Daoy (cell line): ENCODE measurements around the gene TUBB4A. TPM values are rescaled to one million over a fixed set of nuclear protein-coding genes. Genes with fewer than 3 reads are reported as not detected.
"Not testable (repeated sequence)": the region's sequence is repeated elsewhere in the genome, so short reads cannot be mapped to it uniquely, and the experiment has no call there.

ENCODE experiments used
- DNase-seq: peaks from one replicate; pipeline ENCODE4 v3.0.0-alpha.2; 2015; ENCODE audit warnings: low read depth
- total RNA-seq: library from RNA; depleted of rRNA; stranded (reverse); fragments of >200 nt; shearing (Covaris generic); gene quantifications from 2 replicates; pipeline ENCODE4 v1.2.3, GENCODE V29; 2014

TUBB4A gene
- total RNA-seq, 1 experiment from 2014 or later: 0.17 TPM

DNA sequence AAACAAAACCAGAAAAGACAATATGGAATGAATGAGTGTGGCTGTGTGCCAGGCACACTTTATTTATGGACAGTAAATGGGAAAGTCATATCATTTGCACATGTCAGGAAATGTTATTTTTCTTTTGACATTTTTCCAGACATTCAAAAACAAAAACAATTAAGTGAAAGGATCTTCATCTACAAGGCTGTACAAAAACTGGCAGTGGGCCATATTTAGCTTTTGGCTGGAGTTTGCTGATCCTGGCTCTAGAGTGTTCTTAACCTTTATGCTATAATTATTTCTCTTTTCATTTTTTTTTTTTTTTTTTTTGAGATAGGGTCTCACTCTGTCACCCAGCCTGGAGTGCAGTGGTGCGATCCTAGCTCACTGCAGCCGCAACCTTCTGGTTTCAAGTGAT, 22.2 kb upstream of the TUBB4A start:
- no peak for DNase-seq

DNA sequence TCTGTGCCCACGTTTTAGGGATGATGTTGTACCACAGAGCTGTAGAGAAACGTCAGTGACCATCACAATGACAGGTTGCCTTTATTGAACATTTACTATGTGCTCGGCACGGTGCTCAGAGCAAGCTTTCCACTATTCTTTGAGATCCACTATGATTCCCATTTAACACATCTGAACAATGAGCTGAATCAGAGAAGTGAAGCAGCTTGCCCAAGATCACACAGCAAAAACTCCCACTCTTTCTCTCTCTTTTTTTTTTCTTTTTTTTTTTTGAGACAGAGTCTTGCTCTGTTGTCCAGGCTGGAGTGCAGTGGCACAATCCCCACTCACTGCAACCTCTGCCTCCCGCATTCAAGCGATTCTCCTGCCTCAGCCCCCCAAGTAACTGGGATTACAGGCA, 20.6 kb upstream of the TUBB4A start:
- DNase-seq: no peak

DNA sequence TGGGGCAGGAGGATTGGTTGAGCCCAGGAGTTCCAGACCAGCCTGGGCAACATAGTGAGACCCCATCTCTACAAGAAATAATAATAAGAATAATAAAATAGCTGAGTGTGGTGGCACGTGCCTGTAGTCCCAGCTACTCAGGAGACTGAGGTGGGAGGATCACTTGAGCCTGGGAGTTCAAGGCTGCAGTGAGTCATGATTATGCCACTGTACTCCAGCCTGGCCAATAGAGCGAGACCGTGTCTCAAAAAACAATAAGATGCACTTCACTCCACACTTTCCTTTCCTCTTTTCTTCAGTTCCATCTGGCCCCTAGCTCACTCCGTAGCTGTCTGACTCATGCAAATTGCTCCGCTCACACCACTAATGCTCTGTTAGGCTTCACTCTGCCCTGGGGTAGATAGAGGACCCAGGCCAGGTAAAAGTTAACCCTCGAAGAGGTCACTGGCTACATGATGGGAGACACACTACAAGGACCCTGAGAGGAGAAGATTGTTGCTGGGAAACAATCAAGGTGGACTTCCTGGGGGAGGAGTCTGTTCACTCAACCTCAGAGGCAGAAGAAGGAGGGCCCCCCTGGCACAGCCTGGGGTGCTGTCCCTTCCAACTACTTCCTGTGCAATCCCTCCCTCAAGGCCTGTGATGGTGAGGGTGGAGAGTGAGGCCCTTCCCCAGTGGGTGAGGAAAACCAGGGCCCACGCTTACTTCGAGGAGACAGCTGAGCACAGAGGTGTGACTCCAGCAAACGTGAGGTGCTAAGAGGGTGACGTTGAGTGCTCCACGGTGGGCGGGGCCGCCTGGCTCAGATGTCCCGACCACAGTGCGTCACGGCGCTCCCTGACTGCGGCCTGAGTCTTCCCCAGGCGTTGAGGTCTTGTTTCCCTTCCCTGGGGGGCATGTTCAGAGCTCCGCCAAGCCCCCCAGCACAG, 19.9 kb upstream of the TUBB4A start:
- peak; percentile 54 for DNase-seq

DNA sequence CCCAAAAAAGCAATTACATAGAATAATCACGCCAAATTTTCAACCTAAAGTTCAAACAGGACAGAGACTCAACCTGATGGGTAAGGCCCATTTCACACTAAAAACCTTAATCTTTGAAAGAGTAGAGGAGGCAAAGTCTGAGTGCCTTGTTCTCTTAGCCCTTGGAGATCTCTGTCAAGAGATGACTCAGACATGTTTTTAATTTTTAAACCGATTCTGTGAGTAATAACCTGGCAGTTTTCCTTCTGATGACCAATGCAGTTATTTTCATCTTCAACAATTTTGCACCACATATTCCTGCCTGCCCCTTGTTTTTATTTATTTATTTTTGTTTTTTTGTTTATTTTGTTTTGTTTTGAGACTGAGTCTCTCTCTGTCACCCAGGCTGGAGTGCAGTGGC, 17.2 kb upstream of the TUBB4A start:
- peak; percentile 63 for DNase-seq

DNA sequence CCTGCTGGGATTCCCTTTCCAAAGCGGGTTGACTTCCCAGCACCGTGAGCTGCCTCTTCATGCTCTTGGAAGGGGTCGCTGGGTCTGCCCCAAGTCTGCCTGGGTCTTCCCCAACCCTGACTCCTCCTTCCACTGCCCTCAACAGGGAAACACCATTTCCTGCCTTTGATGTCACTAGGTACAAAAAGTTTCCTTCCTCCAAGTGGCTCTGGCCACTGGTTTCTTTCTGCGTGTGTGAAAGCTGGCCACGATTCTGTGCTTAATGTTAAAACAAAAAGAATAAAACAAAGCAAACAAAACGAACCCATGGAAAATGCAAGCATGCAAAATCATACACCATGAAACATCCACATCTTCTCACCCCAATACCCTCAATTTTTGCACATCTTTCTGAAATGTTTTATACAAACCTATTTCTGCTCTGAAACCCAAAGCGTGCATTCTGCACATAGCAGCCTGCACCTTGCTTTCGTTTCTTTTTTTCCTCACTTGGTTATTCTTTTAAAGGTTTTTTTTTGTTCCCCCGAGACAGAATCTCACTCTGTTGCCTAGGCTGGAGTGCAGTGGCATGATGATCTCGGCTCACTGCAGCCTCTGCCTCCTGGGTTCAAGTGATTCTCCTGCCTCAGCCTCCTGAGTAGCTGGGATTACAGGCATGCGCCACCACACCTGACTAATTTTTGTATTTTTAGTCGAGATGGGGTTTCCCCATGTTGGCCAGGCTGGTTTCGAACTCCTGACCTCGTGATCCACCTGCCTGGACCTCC, 16.2 kb upstream of the TUBB4A start:
- no peak for DNase-seq

DNA sequence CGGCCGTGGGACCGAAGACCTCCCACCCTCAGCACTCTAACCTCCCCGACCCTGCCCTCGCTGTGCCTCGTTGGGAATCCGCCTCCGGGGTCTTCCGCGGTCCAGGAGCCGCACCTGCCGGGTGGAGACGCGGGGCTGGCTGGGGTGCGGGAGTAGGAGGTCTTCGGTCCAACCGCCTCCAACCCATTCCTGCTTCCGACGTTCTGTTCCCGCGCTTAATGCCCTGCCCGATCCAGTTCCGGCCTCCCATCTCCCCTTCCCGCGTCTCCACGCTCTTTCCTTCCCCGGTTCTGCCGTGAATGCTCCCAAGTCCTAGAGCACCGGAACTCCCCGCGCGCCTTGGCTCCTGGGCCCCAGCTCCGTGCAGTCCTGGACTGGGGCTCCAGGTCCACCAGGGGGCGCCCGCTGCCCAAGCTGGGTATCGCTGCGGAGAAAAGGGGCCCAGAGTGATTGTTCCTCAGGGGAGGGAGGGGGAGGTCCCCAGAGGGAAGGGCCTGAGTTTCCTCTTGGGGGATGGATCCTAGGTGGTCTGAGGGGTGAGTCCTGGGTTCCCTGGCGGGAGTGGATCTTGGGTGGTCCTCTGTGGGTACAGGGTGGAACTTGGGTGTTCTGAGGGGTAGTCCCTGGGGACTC, 14.7 kb upstream of the TUBB4A start:
- peak; percentile 94 for DNase-seq

DNA sequence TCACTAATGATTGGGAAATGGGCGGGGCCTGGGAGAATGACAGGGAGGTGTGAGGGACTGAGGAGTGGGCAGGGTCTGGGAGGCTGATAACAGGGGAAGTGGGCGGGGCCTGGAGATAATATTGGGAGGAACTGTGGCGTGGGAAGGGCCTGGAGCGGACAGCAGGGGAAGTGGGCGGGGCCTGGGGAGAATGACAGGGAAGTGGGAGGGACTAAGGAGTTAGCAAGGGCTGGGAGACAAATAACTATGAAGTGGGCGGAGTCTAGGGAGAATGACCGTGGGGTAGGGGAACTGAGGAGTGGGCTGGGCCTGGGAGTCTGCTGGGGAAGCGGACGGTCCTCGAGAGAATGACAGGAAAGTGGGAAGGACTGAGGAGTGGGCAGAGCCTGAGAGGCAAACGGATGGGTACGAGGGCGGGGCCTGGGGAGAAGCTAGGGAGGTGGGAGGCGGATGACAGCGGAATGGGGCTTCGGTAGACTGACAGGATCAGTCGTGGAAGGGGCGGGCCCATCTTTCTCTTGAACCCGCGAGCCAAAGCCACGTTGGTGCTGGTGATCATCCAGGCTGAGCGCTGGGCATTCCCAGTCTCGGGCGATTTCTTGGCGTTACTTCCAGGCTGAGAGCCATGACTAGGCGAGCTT, 14.0 kb upstream of the TUBB4A start:
- DNase-seq: peak; percentile 96

DNA sequence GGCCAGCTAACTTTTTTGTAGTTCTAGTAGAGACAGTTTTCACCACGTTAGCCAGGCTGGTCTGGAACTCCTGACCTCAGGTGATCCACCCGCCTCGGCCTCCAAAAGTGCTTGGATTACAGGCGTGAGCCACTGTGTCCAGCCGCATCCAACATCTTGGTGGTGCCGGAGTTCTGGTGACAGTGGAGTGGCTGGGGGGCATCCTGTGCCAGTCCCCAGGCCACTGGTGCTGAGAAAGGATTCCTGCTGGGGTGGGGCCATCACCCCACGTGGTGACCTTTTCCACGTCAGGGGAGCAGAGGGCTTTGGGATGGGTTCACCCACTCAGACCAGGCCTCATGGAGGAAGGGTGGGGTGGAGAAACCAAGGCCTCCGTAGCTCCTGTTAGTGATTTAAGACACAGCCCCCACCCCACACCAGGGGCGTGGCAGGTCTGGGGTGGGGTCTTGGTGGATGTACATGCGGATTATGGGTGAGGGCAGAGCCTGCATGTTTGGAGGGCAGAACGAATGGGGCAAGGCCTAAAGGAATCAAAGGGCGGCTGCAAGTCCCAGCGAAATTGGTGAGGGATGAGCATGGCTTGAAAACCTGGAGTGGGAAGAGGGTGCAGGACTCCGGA, 12.9 kb upstream of the TUBB4A start:
- DNase-seq: no peak

DNA sequence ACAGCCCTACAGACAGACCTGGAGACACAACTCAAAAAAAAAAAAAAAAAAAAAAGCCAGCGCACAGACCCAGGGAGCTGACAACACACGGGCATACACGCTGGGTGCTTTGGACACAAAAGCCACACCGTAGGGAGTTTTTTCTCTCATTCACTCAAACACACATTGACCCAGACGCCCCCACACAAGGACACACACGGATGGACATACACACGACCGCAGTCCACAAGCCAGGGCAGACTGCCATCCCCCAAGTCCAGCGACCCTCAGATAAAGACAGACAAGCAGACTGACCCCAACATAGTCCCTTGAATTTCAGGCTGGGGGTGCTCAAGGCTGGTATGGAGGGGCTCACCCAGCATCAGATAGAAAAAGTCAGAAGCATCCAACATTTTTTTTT, 12.0 kb upstream of the TUBB4A start:
- DNase-seq: no peak

DNA sequence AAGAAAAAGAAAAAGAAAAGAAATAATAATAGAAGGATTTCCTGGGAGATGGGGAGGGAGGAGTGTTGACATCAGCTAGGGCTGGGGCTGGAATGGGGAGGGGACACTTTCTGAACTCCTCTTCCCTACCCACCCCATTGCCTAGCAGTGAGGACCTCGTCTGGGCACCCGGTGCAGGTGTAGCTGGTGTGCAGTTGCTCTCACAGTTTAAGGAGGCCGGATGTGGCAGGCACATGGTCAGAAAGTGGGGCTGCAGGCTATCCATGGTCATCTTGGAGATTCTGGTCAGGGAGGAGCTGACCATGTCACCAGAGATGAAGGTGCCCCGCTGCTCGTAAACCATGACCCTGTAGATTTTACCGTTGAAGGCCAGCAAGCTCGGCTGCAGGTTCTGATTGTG, 8.5 kb upstream of the TUBB4A start:
- no peak for DNase-seq

DNA sequence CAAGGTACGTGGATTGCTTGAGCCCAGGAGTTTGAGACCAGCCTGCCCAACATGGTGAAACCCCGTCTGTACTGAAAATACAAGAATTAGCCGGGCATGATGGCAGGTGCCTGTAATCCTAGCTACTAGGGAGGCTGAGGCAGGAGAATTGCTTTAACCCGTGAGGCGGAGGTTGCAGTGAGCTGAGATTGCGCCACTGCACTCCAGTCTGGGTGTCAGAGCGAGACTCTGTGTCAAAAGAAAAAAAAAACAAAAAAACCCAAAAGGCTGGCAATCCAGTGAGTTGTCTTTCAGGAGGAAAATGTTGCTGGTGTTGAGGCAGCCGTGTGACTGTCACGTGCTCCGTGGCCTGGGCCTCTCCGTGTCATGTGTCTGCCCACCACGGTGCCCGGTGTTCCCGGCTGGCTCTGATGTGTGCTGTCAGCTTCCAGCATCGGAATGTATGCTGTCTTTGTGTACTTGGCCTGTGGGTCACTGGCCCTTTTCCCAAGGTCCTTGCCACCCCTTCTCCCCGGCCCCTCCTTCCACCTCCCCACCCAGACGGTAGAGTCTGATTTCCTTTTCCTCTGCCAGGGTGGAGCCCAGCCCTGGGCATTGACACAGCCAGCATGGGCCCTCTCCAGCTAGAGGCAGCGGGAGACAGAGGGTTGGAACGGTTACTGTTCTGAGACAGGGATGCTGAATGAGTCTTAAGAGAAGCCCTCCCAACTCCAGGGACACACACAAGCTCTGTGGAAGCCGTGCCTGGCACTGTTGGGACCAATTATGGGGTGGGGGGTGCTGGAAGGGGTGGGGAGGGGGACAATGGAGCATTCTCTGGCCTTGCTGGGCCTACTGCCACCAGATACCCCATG, 7.2 kb upstream of the TUBB4A start:
- no peak for DNase-seq

DNA sequence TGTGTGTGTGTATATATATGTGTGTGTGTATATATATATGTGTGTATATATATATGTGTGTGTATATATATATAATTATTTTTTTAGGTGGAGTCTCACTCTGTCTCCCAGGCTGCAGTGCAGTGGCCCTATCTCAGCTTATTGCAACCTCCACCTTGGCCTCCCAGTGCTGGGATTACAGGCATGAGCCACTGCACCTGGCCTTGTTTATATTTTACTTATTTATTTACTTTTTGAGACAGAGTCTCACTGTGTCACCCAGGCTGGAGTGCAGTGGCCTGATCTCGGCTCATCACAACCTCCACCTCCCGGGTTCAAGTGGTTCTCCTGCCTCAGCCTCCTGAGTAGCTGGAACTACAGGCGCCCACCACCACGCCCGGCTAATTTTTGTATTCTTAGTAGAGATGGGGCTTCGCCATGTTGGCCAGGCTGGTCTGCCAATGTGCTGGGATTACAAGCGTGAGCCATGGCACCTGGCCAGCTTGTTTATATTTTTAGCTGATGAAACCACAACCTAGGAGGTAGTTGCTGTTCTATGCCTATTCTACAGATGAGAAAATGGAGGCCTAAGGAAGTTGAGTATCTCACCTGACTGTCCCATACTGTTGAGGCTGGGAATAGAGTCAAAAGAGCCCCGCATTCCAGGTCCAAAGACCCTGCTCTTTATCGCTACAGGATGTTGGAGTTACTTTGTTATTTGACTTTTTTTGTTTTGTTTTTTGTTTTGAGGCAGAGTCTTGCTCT, 6.1 kb upstream of the TUBB4A start:
- DNase-seq: not testable (repeated sequence)

DNA sequence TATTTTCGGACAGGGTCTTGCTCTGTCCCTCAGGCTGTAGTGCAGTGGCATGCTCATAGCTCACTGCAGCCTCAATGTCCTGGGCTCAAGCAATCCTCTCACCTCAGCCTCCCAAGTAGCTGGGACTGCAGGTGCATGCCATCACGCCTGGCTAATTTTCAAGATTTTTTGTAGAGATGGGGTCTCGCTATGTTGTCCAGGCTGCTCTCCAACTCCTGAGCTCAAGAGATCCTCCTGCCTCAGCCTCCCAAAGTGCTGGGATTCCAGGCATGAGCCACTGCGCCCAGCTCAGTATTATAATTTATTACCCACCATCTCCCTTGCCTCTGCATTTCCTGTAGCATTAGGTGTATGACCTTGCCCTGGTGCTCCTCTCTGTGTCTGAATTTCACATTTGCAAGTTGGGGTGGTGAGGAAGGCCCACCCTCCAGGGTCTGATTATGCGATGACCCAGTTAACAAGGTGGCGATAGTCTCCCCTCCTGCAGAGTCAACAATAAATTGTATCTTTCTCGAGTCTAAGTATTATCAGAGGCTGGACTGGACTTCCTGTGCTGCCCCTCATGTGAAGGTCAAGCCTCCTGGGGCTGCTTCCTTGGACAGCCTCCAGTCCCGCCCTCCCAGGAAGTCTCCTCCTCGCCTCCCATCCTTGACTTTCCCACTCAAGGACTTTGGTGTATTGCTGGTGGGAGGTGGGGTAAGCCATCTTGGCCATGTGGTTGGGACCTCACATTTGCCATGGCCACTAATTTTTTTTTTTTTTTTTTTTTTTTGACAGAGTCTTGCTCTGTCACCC, 1.5 kb upstream of the TUBB4A start:
- no peak for DNase-seq

DNA sequence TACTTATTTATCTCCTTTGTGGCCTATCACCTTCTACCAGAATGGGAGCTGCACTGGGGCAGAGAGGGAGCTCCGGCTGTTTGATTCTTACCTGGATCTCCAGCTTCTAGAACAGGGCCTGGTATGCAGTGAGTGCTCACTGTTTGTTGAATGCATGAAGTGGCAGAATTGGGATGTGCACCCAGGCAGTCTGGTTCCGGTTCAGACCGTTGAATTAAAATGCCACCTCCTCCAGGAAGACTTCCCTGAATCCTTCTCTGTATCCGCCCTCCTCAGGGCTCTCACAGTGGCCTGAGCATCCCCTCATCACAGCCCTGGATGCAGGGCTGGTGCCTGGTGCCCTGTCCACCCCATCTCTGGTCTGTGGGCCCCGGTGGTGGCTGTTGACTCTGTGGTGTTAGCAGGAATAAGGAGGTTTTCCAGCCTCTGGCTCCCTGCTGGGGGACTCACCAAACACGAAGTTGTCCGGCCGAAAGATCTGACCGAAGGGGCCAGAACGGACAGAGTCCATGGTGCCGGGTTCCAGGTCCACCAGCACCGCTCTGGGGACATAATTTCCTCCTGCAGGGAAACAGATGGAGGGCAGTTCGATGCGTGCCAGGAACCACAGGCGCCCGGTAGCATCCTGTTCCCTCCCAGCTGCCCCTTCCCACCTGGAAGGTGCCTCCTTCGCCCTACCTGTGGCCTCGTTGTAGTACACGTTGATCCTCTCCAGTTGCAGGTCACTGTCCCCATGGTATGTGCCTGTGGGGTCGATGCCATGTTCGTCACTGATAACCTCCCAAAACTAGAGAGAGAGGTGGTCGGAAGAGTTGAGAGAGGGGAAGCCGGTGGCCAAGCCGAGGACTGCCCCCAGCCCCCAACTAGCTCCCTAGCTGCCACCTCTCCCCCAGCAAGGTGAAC, 1.0 kb downstream of the TUBB4A start:
- DNase-seq: no peak

DNA sequence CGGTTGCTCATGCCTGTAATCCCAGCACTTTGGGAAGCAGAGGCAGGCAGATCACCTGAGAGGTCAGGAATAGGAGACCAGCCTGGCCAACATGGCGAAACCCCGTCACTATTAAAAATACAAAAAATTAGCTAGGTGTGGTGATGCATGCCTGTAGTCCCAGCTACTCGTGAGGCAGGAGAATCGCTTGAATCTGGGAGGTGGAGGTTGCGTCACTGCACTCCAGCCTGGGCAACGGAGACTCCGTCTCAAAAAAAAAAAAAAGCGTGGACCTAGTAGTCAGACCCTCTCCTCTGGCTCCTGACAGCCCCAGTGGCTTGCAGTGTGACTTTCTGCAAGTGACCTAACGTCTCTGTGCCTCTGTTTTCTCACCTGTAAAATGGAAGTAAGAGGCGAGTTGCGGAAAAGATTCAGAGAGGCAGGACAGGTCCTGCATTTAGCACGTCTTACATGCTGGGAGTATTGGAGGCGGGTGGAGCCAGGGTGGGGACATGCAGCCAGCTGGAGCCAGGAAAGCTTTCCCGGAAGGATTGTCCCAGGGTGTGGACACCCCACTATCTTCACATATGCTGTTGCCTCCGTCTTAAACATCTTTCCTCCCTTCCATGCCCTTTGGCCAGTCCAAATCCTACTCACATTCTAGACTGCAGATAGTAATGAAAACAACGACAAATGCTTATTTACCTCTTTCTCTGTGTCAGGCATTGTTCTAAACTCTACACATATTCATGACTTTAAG, 2.9 kb downstream of the TUBB4A start:
- no peak for DNase-seq

DNA sequence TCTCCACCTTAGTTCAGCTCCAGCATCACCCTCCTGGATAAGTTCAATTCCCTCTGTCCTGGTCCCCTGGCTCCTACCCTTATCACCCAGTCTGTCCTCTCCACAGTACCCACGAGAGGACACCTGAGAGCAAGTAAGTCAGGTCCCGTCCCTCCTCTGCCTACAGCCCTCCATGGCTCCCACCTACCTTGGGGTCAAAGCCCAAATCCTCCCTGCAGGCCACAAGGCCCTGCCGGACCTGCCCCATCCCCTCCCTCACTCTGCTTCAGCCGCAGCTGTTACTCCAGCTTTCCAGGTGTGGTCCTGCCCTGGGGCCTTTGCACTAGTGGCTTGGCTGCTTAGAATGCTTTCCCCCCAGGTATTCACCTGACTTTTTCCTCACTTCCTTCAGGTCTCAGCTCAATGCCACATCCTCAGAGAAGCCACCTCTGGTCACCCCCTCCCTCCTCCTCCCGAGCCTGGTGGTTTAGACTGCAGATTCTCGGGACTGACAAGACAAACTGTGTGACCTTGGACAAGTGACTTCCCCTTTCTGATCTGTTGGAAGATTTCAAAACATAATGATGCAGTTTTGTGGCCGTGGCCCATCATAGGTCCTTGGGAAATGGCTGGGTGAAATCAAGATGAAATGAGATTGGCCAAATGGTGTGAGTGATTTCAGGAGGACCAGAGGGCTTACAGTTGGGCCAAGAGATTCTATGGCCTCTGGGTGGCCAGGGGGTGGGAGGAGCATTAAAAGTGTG, 3.6 kb downstream of the TUBB4A start:
- no peak for DNase-seq

DNA sequence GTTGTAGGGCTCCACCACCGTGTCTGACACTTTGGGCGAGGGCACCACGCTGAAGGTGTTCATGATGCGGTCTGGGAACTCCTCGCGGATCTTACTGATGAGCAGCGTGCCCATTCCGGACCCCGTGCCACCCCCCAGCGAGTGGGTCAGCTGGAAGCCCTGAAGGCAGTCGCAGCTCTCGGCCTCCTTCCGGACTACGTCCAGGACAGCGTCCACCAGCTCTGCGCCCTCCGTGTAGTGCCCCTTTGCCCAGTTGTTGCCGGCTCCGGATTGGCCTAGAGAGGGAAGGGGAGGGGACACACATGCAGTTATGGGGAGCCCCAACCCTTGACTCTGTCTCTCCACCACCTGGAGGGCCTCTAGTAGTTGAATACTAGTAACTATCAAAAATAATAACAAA, 6.2 kb downstream of the TUBB4A start:
- DNase-seq: no peak
